PC-3 (cell line): Measurements from ENCODE around the gene SEMA3A.

Experiments used
- CTCF ChIP-seq: fragments of 300-600 bp; sonication (generic); conservative IDR thresholded peaks from 2 replicates; pipeline ENCODE4 v1.5.1; 2017; ENCODE audit warnings: antibody characterized with exemption, low read depth, mild to moderate bottlenecking, low read length
- EZH2 ChIP-seq: fragments of 300-600 bp; sonication (generic); IDR thresholded peaks from one replicate; pipeline ENCODE4 v1.6.1; 2017; ENCODE audit warnings: antibody characterized with exemption, mild to moderate bottlenecking, low read length; ENCODE audit not compliant: unreplicated experiment
- EZH2phosphoT487 ChIP-seq: fragments of 300-600 bp; sonication (generic); IDR thresholded peaks from 2 replicates; pipeline ENCODE4 v1.6.1; 2018; ENCODE audit warnings: mild to moderate bottlenecking, antibody characterized with exemption, low read length, borderline replicate concordance

GRCh38 chr7:84125654-84126053 lies 68.9 kb downstream of the SEMA3A start:
- TF ChIP-seq CTCF (no peak), EZH2phosphoT487 (no peak), EZH2 (no peak)
